Ramos (cell line): ENCODE data around the gene RASGRP2.
"Not testable (repeated sequence)": the region's sequence is repeated elsewhere in the genome, so short reads cannot be mapped to it uniquely, and the experiment has no call there.

Experiments
- in situ Hi-C: fragments of 300-500 bp; cut with MboI; formaldehyde crosslinking; loops from one replicate; pipeline ENCODE4 v1.14.3; 2022; ENCODE audit warnings: low sequenced_read_pairs; ENCODE audit not compliant: unreplicated experiment

RASGRP2 gene

DNA sequence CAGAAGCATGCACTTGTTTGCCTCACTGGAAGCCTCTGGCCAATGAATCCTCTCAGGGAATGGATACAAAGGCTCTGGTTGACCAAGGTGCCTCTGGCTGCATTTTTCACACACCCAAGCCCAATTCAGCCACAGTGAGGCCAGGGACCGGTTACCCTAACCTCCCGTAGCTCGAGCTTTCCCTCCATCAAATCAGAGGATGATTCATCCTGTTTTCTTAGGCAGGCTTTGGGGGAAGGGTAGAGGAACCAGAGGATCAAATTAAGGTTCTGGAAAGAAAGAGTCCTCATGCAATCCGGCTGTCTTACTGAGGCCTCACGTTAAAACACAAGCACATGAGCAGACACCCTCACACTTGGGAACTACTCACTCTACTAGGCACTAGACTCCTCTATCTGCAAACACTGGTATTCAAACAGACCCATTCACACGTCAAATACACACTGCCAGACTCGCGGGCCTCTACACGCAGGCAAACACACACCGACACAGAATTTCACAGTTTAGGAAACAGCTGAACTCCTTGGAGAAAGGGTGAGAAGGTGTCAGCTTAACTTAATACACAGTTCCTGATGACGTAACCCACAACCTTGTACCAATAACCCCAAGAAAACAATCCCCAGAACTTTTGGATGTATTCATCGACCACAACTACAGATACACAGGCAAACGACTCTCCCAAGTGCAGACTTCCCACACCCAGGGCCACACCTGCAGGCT, 33.4 kb downstream of the RASGRP2 start:
- in situ Hi-C loops = no loop called here

DNA sequence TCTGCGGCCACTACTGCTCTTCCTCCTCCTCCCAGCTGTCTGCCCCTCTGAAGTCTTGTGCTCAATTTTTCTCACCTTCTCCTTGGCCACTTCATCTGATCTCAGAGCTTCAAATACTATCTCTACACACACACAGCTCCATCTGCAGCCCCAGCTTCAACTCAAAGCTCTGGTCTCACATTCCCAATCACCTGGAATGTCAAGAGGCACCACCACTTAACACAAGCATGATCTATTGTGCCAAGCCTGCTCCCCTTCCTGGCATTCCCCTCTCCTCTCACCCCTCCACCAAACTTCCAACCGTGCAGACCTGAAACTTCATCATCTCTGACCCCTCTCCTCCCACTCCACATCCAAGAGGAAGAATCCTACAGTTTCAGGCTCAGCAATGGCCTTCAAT, 38.4 kb downstream of the RASGRP2 start:
- in situ Hi-C loops = no loop called here

DNA sequence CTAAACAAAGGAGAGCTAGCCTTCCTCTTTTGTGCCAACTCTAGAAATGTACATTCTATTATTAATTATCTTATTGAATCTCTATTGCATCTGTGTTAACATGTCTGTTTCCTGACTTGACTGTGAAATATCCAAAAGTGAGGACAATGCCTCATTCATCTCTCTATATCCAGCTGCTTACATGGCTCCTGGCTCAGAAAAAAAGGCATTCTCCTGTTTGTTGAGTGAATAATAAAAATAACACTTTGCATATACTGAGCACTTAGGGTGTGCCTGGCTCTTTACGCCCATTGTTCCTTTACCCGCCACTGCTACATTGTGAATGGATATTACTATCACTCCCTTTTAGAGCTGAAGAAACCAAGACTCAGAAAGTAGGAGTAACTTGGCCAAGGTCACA, 40.9 kb downstream of the RASGRP2 start:
- in situ Hi-C loops = no loop called here

DNA sequence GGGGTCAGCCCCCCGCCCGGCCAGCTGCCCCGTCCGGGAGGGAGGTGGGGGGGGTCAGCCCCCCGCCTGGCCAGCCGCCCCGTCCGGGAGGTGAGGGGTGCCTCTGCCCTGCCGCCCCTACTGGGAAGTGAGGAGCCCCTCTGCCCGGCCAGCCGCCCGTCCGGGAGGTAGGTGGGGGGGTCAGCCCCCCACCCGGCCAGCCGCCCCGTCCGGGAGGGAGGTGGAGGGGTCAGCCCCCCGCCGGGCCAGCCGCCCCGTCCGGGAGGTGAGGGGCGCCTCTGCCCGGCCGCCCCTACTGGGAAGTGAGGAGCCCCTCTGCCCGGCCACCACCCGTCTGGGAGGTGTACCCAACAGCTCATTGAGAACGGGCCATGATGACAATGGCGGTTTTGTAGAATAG, 42.0 kb downstream of the RASGRP2 start:
- in situ Hi-C loops = not testable (repeated sequence)

DNA sequence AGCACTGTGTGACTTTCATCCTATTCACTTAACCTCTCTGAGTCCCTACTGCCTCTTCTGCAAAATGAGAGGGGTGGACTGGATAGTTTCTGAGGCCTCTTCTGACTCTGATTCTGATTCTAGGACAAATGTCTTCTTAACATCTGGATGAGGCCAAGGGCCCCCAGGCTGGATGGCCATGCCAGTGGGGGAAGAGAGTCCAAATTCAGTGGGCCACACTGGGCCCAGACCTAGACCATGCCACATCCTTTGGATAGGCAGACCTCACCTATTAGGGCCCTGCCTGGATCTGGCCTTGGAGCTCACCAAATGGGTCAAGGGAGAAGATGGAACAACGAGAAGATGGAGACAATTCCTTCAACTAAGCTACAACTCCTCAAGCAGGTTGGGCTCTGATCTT, 45.5 kb downstream of the RASGRP2 start:
- in situ Hi-C loops = no loop called here

DNA sequence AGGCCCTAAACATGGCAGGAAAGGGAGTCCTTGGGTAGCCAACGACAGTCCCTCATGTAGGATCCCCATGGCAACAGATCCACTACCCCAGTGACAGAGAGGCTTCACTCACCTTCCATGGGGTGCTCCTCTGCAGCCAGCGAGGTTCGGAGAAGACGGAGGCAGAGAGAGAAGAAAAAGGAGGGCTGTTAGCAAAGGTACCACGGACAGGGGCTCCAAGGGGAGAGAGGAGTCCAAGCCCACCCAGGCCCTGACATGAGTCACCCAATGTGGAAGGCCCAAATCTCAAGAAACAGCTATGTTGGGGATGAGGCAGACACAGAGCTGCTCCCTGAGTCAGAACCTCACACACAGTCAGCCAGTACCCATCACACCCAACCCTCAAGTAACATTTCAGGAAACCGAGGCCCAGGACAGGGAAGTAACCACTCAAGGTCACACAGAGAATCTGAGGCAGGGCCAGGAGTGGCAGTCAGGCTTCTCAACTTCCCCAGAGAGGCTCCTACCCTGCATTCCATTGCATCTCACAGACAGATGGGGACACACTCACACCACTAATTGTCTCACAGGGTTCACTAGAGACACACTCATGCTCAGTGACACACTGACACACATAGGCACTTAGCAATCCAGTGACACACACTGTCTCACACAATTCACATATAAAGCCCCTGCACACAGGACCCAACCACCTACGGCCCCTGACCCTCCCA, 46.1 kb downstream of the RASGRP2 start:
- in situ Hi-C loops = no loop called here

DNA sequence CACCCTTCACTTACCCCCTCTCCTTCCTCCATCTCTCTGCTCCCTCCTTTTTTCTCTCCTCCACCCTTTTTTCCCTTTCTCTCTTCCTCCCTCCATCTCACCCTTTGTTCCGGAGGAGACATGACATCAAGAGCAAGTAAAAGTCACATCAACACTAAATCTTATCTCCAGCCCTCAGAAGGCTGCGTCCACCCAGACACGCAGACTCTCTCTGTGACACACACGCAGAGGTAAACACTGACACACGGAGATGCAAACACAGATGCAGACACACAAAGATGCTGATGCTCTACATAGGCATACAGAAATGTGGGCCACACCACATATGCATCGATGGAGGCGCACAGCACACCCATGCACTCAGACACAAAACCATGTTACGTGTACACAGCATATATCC, 47.9 kb downstream of the RASGRP2 start:
- in situ Hi-C loops = no loop called here

DNA sequence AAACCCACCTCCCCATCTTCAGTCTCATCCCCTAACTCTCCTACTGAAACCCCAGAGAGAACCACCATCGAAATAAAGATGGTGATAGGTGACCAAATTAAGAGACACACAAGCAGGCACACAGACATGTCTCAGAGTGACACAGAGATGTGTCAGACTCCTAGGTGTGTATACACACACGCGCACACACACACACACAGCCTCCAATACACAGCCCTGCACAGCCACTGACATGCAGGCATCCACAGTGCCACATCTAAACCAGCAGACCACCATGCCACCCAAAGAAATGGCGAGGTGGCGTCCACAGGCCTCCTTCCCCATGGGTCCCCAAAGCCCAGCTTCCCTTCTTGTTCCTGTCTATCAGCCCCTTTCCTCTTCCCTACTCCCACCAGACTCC, 48.4 kb downstream of the RASGRP2 start:
- in situ Hi-C loops = no loop called here

DNA sequence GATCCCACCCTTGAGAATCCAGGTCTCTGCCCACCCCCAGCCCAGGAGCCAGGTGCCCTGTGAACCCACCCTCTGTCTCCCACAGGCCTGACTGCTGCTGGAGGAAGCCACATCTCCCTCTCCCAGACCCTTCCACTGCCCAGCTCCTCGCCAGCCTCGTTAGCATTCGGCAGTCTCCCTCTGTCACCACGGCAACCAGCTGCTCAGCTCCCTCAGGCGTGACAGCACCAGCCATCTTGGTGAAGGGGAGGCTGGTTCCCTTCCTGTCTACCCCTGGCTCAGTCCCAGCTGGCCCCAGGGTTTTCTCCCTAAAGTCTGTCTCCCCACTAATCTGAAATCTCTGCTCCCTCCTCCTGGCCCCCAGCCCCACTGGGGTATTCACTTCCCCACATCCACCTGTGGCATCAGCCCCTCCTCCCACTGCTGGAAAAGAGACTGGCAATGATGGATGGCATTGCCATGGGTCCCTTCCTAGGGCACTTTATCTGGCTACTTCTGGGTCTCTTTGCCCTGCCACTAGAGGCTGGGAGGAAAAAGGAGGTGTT, 49.0 kb downstream of the RASGRP2 start:
- in situ Hi-C loops = loop anchor here (5.0 kb wide), 1 partner anchor 42 kb away; no protein-coding TSS in a partner anchor

DNA sequence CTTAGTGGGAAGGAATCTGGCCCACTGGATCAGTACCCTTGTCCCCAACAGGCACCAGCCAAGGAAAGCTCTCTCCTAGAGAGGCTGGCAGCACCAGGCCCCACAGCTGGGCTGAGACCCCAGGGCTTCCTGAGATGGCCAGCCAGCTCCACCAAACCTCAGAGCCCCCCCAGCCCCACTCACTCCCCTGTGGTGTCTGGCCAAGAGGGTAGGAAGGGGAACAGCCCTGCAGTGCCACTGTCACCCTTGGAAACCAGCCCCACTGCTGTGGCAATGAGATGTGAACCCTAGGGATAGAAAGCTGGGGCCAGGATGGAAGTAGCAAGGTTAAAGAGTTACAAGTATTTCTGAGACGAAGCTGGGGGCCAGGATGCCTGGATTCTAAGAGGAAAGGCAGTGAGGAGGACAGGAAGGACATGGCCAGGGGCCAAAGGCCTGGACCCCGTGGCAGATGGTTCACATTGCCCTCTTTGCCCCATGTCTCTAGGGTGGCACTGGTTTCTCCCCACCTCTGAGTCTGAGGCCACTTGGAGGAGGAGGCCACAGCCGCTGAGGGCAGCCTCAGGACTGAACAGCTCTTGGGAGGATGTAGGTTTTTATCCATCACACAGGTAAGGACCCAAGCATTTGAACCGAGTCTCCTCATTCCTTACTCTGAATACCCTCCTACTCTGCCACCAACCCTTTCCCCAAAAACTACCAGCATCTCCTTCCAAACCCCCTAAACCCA, 49.8 kb downstream of the RASGRP2 start:
- in situ Hi-C loops = loop anchor here (5.0 kb wide), 1 partner anchor 43 kb away; no protein-coding TSS in a partner anchor

DNA sequence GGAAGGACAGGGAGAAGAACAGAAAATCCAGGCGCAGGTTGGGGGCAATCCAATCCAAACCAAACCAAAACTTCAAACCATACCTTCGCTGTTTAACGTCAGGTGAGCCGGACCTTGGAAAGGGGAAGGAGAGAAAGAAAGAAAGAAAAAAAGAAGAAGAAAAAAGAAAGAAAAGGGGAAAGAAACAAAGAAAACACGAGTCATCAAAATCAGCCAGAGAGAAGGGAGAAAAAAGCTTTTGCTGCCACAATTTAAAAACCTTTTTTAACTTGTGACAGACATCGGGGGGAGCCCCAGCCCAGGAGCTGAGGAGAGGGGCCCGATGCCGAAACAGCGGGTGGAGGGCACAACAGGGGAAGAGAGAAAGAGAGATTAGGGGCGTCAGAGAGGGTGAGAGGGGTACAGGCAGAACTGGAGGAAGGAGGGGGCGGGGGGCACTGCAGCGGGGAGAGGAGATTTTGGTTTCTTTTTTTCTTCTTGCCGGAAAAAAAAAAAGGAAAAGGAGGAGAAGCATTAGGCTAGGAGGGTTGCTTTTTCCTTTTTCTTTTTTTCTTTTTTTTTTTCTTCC, 51.1 kb downstream of the RASGRP2 start:
- in situ Hi-C loops = loop anchor here (5.0 kb wide), 1 partner anchor 44 kb away; no protein-coding TSS in a partner anchor

DNA sequence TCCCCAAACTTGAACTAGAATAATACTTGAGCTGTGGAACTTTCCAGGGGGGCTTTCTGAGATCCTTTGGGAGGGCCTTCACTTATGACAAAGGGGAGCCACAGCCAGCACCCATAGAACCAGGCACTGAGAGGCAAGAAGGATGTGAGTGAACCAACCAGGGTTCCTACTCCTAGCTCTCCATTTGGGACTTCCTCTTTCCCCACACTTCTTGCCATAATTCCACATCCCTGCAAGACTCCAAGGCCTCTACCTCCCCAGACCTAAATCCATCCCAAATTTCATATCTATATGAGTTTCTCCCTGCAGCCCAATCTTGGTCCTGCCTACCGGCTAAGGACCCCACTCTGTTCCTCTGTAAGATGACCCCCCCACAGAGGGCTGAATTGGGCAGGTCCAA, 52.4 kb downstream of the RASGRP2 start:
- in situ Hi-C loops = loop anchor here (5.0 kb wide), 1 partner anchor 46 kb away; no protein-coding TSS in a partner anchor

DNA sequence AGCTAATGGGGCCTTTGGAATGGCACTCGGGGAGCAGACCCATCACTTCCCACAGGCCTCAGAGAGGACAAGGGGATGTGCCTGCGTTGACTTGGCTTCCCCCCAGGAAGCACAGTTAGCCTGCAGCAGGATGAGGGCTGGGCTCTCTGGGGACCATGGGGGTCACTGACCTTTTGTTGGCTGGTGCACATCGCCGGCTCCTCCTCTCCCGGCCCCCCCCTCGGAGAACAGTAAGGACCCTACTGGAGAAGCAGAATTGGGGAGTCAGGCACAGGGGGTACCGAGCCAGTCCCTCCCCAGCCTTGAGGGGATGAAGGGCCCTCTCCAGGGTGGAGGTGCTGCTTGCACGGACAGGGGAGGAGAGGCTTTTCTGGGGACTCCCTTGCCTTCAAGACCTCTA, 53.7 kb downstream of the RASGRP2 start:
- in situ Hi-C loops = loop anchor here (5.0 kb wide), 1 partner anchor 47 kb away; no protein-coding TSS in a partner anchor

DNA sequence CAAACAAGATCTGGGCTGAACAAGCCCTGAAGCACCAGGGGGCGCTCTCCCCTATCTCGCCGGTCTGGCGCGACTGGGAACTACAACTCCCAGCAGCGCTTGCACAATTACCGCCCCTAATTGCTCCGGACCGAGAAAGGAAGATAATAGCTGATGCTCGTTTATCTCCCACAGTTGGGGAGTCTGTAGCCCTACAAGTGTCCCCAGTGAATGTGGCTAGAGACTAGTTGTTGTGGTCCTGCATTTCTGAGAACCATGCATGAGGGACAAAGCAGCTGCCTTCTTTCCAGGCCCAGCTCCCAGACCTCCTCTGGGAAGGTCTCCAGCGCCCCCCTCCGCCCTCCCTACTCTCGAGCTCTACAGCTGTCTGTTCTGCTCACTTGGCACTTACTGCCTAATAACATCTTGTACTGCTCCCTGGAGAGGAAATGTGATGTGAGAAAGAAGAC, 55.4 kb downstream of the RASGRP2 start:
- in situ Hi-C loops = no loop called here

DNA sequence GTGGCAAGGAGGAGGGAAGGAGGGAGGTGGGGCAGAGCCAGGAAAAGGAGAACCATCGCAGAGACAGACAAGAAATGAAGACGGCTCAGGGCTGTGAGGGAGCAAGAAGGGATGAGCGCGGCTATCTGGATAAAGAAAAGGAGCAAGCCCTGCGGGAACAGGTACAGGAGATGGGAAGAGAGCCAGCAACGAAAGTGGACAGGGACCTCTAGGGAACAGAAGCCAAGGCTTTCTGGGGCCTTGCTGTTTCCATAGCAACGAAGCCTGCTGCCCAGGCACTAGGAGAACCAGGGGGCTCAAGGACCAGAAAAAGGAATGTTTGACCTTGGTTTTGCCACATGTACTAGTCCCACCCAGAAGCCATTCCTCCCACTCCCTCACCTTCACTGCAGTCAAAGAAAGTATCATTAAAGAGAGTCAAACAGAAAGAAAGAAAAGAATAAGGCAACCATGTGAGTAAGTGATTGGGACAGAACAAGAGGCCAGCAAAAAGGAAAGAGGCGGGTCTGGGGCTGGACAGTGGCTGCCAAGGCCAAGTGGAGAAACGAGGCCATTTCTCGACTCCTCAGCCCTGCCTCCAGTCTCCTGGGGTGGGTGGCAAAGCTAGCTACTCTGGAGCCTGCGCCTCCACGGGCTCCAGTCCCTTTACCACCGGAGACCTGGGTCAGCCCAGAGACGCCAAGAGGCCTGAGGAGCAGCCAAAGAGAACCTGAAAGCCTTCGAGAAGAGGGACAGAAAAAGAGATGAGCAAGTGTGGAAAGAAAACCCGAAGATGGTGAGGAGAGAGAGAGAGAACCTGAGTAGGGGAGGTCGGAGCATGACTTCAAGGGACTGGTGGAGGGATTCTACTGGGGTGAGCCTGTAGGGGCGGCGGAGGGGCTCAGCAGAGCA, 56.1 kb downstream of the RASGRP2 start:
- in situ Hi-C loops = no loop called here

DNA sequence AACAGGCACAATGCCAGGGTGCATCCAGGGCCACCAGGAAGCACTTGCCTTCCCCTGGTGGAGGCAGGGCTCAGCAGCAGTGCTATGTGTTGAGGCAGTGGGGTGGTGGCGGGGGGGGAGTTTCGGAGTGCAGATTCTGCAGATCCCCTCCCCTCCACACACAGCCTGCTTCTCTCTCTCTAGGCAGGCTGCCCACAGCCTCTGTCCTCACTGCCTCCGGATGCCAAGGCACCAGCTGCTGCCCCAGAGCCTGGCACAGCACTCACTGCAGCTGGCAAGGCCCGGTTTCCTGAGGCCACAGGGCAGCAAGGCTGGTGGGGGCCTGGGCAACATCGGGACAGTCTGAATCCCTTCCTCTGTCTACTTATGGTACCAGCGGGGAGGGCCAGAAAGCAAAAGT, 56.7 kb downstream of the RASGRP2 start:
- in situ Hi-C loops = no loop called here

DNA sequence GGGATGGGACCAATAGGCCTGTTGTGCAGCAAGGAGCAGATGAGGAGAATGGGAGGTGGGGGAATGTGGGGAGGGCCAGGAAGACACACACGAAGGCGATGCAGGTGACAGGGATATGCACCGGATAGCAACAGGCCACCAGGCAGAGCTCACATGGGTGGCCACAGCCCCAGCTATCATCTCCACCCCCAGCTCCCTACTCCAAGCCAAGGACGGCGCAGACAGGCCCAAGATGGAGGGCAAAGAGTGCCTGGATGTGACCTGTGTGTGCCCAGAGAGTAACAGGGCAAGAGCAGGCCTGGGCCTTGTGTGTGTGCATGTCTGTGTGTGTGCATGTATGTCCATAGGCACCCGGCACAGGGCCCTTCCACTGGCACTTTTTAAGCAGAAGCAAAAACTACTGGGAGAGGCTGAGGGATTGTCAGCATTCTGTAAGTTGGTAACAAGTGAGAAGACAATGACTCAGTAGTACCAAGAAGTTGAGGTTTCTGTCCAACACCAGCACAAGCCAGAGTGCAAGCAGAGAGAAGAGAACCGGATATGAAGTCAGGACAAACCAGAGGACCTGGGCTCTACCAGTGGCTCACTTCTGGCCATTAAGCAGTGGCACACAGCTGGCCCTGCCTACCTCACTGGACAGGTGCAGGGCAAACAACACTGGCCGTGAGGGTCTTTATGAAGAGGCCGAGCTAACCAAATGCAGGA, 57.3 kb downstream of the RASGRP2 start:
- in situ Hi-C loops = no loop called here

DNA sequence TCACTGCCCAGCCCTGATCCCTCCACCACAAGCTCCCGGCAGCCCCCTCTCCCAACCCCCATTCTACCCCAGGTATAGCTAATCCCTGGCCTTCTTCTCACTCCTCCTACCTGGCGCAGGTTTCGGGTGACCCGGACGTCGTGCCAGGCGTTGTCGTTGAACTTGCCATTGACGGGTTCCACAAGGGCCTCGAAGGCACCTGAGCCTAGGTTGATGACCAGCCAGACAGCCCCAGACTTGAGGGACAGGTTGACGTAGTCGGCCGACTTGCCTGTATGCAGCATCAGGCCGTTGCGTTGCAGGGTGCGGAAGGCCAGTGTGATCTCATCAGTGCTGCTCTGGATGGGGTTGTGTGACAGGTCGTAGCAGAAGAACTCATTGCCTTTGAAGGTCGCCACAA, 58.4 kb downstream of the RASGRP2 start:
- in situ Hi-C loops = no loop called here

DNA sequence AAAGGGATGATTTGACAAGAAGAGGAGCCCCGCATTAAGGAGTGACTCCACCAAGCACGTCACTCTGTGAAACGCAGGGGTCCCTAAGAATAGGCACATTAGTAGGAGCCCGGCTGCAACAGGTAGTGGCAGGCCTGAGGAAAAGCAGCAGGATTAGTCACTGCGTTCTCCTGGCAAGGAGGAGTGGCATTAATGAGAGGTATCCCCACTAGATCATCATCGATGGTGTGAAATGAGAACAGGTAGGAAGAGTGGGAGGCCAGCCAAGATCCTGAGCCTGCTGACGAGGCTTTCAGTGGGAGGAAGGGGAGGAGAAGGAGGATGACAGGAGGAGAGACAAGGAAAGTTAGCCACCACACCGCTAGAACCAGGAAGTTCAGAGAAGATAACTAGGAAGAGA, 59.6 kb downstream of the RASGRP2 start:
- in situ Hi-C loops = no loop called here
